K562 (cell line): Measurements from ENCODE around the gene SAMD14. TPM values are rescaled to one million over a fixed set of nuclear protein-coding genes. Genes with fewer than 3 reads are reported as not detected.

Source experiments
- ATAC-seq: fragments of 200-7000 bp; cut with Tn5 transposase; 3 replicates; pipeline ENCODE4 v1.9.1; 2020; ENCODE audit warnings: moderate library complexity
- BruUV-seq: library from RNA; stranded (reverse); fragments of 400-500 nt; replicated peaks from 2 replicates; lab custom pipeline; 2021; lab: Mats Ljungman, UMichigan
- CTCF ChIA-PET: fragments of 300-600 bp; formaldehyde crosslinking; extraction: SDS; loops from one replicate; lab custom pipeline; 2021; ENCODE audit warnings: low intra/inter-chr PET ratio; lab: Yijun Ruan, JAX
- POLR2A ChIA-PET: fragments of 300-600, 350-650 bp; sonication (Branson Sonifier 250); formaldehyde crosslinking; extraction: SDS; loops from one replicate; lab custom pipeline; 2021; ENCODE audit warnings: antibody characterized with exemption, inconsistent platforms; lab: Yijun Ruan, JAX
- DNase-seq, 4 experiments: peaks; one replicate each; pipeline versions ENCODE4 v3.0.0 to v3.0.0-alpha.2; 2011 to 2018; ENCODE audit warnings: low spot score in 3 of 4, mixed read lengths in 3 of 4; ENCODE audit errors: extremely low read depth in 1 of 4
- FAIRE-seq: peaks from 2 replicates; lab custom pipeline; 2011; peaks lifted over from hg19 to GRCh38; lab: Jason Lieb, UNC
- H2AFZ ChIP-seq: 2 replicates; pipeline ENCODE4 v1.6.0; 2011; ENCODE audit warnings: low read depth, low read length, control low read depth, inconsistent platforms
- H3K27ac ChIP-seq: fragments of 200-600 bp; 3 replicates; pipeline ENCODE4 v1.8.0; 2011; ENCODE audit warnings: low read depth, mild to moderate bottlenecking, control low read depth, inconsistent platforms, low read length, moderate library complexity, mixed read lengths; ENCODE audit errors: extremely low read depth
- H3K27me3 ChIP-seq, 2 experiments: fragments of 300-600 bp in 1 of 2; 2 replicates in 1 of 2; 3 replicates in 1 of 2; pipeline versions ENCODE4 v1.6.0 to v1.8.0; 2011; ENCODE audit warnings: inconsistent platforms in 2 of 2, low read length in 2 of 2, mild to moderate bottlenecking in 1 of 2, mixed read lengths in 1 of 2, moderate library complexity in 1 of 2; ENCODE audit not compliant: control insufficient read depth in 2 of 2, insufficient read depth in 2 of 2
- H3K36me3 ChIP-seq: fragments of 300-600 bp; 3 replicates; pipeline ENCODE4 v1.8.0; 2011; ENCODE audit warnings: mild to moderate bottlenecking, low read length, inconsistent platforms; ENCODE audit not compliant: control insufficient read depth, insufficient read depth
- H3K4me1 ChIP-seq, 2 experiments: fragments of 200-600 bp in 1 of 2; replicated peaks in 1 of 2; 2 replicates in 1 of 2; 3 replicates in 1 of 2; pipeline versions ENCODE4 v1.5.1 to v1.8.0; 2011; ENCODE audit warnings: inconsistent platforms in 2 of 2, low read length in 2 of 2, mild to moderate bottlenecking in 1 of 2, mixed read lengths in 1 of 2, moderate library complexity in 1 of 2; ENCODE audit not compliant: control insufficient read depth in 2 of 2, insufficient read depth in 2 of 2
- H3K4me2 ChIP-seq: 2 replicates; pipeline ENCODE4 v1.6.1; 2011; ENCODE audit warnings: low read length, control low read depth, inconsistent platforms, mixed read lengths; ENCODE audit not compliant: insufficient read depth
- H3K4me3 ChIP-seq: fragments of 200-600 bp; sonication (generic), shearing (Covaris generic); 2 replicates; pipeline ENCODE4 v1.5.1; 2016; ENCODE audit warnings: control low read depth, inconsistent platforms
- H3K79me2 ChIP-seq: fragments of 200-600 bp; 3 replicates; pipeline ENCODE4 v1.8.0; 2011; ENCODE audit warnings: low read length, inconsistent platforms; ENCODE audit not compliant: control insufficient read depth, insufficient read depth
- H3K9ac ChIP-seq, 2 experiments: 2 replicates each; pipeline versions ENCODE4 v1.6.0 to v1.6.1; 2011; ENCODE audit warnings: low read depth in 2 of 2, low read length in 2 of 2, control low read depth in 1 of 2, inconsistent platforms in 1 of 2, mild to moderate bottlenecking in 1 of 2, mixed read lengths in 1 of 2; ENCODE audit not compliant: insufficient read depth in 1 of 2
- H3K9me1 ChIP-seq: one replicate; pipeline ENCODE4 v1.6.0; 2011; ENCODE audit warnings: inconsistent platforms, mild to moderate bottlenecking, low read length, moderate library complexity; ENCODE audit not compliant: control insufficient read depth, insufficient read depth
- H3K9me3 ChIP-seq: replicated peaks from 2 replicates; pipeline ENCODE4 v1.5.1; 2011; ENCODE audit warnings: low read depth, low read length, inconsistent platforms; ENCODE audit not compliant: control insufficient read depth, insufficient read depth
- H4K20me1 ChIP-seq: replicated peaks from 2 replicates; pipeline ENCODE4 v1.6.1; 2011; ENCODE audit warnings: low read length, inconsistent platforms, mixed read lengths; ENCODE audit not compliant: control insufficient read depth, insufficient read depth
- C11orf30 ChIP-seq: fragments of 450-650 bp; IDR thresholded peaks from 2 replicates; pipeline ENCODE4 v1.6.1; 2016; ENCODE audit warnings: low read depth, mild to moderate bottlenecking
- CAMTA2 ChIP-seq: fragments of 250-450 bp; sonication (Bioruptor Pico); conservative IDR thresholded peaks from 2 replicates; pipeline ENCODE4 v1.5.1; 2022
- CBX5 ChIP-seq: IDR thresholded peaks from 2 replicates; pipeline ENCODE4 v1.6.1; 2014; ENCODE audit warnings: low read depth, borderline replicate concordance
- CHD2 ChIP-seq: IDR thresholded peaks from 2 replicates; pipeline ENCODE4 v1.6.1; 2011; ENCODE audit warnings: low read depth, low read length
- ETS2 ChIP-seq: IDR thresholded peaks from 2 replicates; pipeline ENCODE4 v1.6.1; 2016; ENCODE audit warnings: borderline replicate concordance, missing genetic modification characterization, mild to moderate bottlenecking, moderate library complexity, missing compliant biosample characterization; ENCODE audit not compliant: poor library complexity, severe bottlenecking
- GATAD2B ChIP-seq: fragments of 450-650 bp; IDR thresholded peaks from 2 replicates; pipeline ENCODE4 v1.6.1; 2017; ENCODE audit warnings: mild to moderate bottlenecking, borderline replicate concordance
- HNRNPLL ChIP-seq: fragments of 200-400 bp; formaldehyde crosslinking; IDR thresholded peaks from 2 replicates; pipeline ENCODE4 v1.6.1; 2017; ENCODE audit warnings: low read length, low read depth, mild to moderate bottlenecking; ENCODE audit not compliant: poor library complexity, severe bottlenecking
- MAFK ChIP-seq: IDR thresholded peaks from 2 replicates; pipeline ENCODE4 v1.6.1; 2011; ENCODE audit warnings: low read length, improper control_type of control experiment
- PHF8 ChIP-seq: fragments of 200-600 bp; sonication (generic); IDR thresholded peaks from 2 replicates; pipeline ENCODE4 v1.6.1; 2012; ENCODE audit warnings: mixed run types, mild to moderate bottlenecking, inconsistent platforms, low read length, moderate library complexity, borderline replicate concordance
- PML ChIP-seq: IDR thresholded peaks from 2 replicates; pipeline ENCODE4 v1.6.1; 2012; ENCODE audit warnings: low read length, inconsistent platforms
- POLR2H ChIP-seq: IDR thresholded peaks from 2 replicates; pipeline ENCODE4 v1.6.1; 2016; ENCODE audit warnings: missing genetic modification characterization, low read depth, mild to moderate bottlenecking, control low read depth, missing compliant biosample characterization, moderate library complexity
- RBM39 ChIP-seq: fragments of 200-400 bp; formaldehyde crosslinking; optimal IDR thresholded peaks from 2 replicates; pipeline ENCODE3; 2018; ENCODE audit warnings: low read depth, low read length
- TBL1XR1 ChIP-seq, 2 experiments: IDR thresholded peaks; 2 replicates each; pipeline ENCODE4 v1.6.1; 2012; ENCODE audit warnings: improper control_type of control experiment in 2 of 2, low read length in 2 of 2, mild to moderate bottlenecking in 1 of 2
- ZNF780A ChIP-seq: fragments of 250-450 bp; sonication (Bioruptor Pico); IDR thresholded peaks from 2 replicates; pipeline ENCODE4 v1.5.0; 2021; ENCODE audit warnings: mild to moderate bottlenecking
- WGBS: fragments of 100-300 bp; shearing (Covaris generic); methylation state at CpG from one replicate; pipeline ENCODE4 v1.1.6; 2016; ENCODE audit warnings: low coverage, mixed read lengths; ENCODE audit not compliant: insufficient coverage; ENCODE audit errors: missing lambda C conversion rate; 5-methylcytosine and 5-hydroxymethylcytosine counted together
- in situ Hi-C: fragments of 300-500 bp; cut with MboI; formaldehyde crosslinking; loops from 4 replicates; pipeline ENCODE4 v1.15.0; 2018; ENCODE audit warnings: inconsistent platforms, mixed read lengths
- intact Hi-C: fragments of 100-400 bp; cut with micrococcal nuclease; formaldehyde crosslinking; loops from 2 replicates; pipeline ENCODE4 v1.14.2; 2022
- polyA plus RNA-seq, 8 experiments: library from polyadenylated mRNA; depleted of rRNA in 4 of 8; stranded (reverse) in 5 of 8; unstranded in 3 of 8; fragments of >200 nt; fragmentation: Nextera tagmentation in 2 of 8; fragmentation: Illumina TruSeq in 1 of 8; extraction: Ambion mirVana in 2 of 8; extraction: Trizol in 1 of 8; gene quantifications; 2 replicates each; pipeline versions ENCODE4 v1.2.1 to v1.2.3, GENCODE V29; 2011 to 2014; ENCODE audit warnings: inconsistent platforms in 1 of 8, missing spikeins in 1 of 8
- total RNA-seq, 7 experiments: library from RNA; depleted of rRNA in 6 of 7; stranded (reverse); fragments of >200 nt in 6 of 7; fragmentation: Illumina TruSeq in 2 of 7; extraction: Trizol in 2 of 7; gene quantifications; 2 replicates each; pipeline versions ENCODE4 v1.2.1 to v1.2.3, GENCODE V29; 2011 to 2021; ENCODE audit warnings: low replicate concordance in 1 of 7
- TF ChIP-seq, protein P1 (sequence below): fragments of 250-450 bp; sonication (Bioruptor Pico); IDR thresholded peaks from 2 replicates; pipeline ENCODE4 v1.8.0; 2021; ENCODE audit warnings: moderate library complexity, mild to moderate bottlenecking, inconsistent platforms
- TF ChIP-seq, protein P2 (sequence below): fragments of 200-800 bp; sonication (Bioruptor generic); IDR thresholded peaks from 2 replicates; pipeline ENCODE4 v1.6.1; 2016; ENCODE audit warnings: missing genetic modification characterization, missing compliant biosample characterization

SAMD14 gene
- total and polyA plus RNA-seq, 9 of the 15 experiments (the other 6 are each of a cell fraction or from before 2014, with no cell fraction given), result 0.04 to 0.07 TPM; not detected in 7

DNA sequence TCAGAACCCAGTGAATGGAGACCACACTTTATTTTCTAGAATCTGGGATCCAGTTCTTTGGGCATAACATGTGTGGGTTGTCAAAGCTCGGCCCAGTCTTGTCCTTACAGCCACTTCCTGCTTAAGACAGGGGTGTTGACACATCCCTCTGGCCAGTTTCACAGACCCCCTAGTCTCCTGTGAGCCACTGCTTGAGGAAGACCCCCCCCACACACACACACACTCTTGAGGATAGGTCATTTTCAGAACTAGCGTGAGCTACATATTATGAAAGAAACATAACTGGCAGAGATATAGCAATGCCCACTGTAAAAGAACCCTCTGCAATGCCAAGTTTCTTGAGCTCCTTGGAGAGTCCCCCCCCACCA is 38.1 kb downstream of the SAMD14 start (continued):
- TF ChIP-seq RBM39, result no peak
- TF ChIP-seq MAFK, result no peak
- TF ChIP-seq TBL1XR1 (IDR thresholded peaks at IDR 0.05; ENCODE audit: low read length in 2 of 2), result no peak

- Histone ChIP-seq H3K4me1 (peaks cover 3 to 16% of the 10 kb centered on the region in 2 experiments; a peak in 3 of 5 replicates), H3K27ac (no peak overlapping the region), H3K27me3 (peaks cover 7 to 33% of the 10 kb centered on the region in 2 experiments; a peak in 4 of 5 replicates), H3K36me3 (no peaks in the 10 kb centered on the region), H3K79me2 (no peaks in the 10 kb centered on the region), H3K4me2 (no peak overlapping the region), H2AFZ (no peak overlapping the region), H3K9me3 (no peaks in the 10 kb centered on the region), H3K4me3 (no peak overlapping the region), H4K20me1 (peaks cover 7% of the 10 kb centered on the region; the same call in 1 of the 2 replicates), H3K9ac (no peak overlapping the region), H3K9me1 (peaks cover 3% of the 10 kb centered on the region)
- ATAC-seq (no peak), DNase-seq (no peak), FAIRE-seq (no peak)
- ChIA-PET CTCF (no interaction called here), POLR2A (interaction anchor here (0.6 to 1.4 kb wide), 5 partner anchors 10 to 642 kb away, joined by 3 to 4 read pairs (median 3); no protein-coding TSS in a partner anchor)
- intact Hi-C loops (no loop called here), in situ Hi-C loops (no loop called here)
- WGBS, result under 1% methylated on average over 14 of the region's 15 CpGs
- BruUV-seq, result no TSS peak
- TF ChIP-seq ZNF780A (CRISPR knock-in tag) (no peak), HNRNPLL (no peak), C11orf30 (no peak), CBX5 (no peak), PHF8 (no peak), ETS2 (tag) (no peak), POLR2H (no peak), GATAD2B (no peak), CHD2 (no peak), CAMTA2 (CRISPR knock-in tag) (no peak), PML (no peak)
- TF ChIP-seq, protein P1, sequence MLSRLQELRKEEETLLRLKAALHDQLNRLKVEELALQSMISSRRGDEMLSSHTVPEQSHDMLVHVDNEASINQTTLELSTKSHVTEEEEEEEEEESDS (CRISPR knock-in tag), result no peak
- TF ChIP-seq, protein P2, sequence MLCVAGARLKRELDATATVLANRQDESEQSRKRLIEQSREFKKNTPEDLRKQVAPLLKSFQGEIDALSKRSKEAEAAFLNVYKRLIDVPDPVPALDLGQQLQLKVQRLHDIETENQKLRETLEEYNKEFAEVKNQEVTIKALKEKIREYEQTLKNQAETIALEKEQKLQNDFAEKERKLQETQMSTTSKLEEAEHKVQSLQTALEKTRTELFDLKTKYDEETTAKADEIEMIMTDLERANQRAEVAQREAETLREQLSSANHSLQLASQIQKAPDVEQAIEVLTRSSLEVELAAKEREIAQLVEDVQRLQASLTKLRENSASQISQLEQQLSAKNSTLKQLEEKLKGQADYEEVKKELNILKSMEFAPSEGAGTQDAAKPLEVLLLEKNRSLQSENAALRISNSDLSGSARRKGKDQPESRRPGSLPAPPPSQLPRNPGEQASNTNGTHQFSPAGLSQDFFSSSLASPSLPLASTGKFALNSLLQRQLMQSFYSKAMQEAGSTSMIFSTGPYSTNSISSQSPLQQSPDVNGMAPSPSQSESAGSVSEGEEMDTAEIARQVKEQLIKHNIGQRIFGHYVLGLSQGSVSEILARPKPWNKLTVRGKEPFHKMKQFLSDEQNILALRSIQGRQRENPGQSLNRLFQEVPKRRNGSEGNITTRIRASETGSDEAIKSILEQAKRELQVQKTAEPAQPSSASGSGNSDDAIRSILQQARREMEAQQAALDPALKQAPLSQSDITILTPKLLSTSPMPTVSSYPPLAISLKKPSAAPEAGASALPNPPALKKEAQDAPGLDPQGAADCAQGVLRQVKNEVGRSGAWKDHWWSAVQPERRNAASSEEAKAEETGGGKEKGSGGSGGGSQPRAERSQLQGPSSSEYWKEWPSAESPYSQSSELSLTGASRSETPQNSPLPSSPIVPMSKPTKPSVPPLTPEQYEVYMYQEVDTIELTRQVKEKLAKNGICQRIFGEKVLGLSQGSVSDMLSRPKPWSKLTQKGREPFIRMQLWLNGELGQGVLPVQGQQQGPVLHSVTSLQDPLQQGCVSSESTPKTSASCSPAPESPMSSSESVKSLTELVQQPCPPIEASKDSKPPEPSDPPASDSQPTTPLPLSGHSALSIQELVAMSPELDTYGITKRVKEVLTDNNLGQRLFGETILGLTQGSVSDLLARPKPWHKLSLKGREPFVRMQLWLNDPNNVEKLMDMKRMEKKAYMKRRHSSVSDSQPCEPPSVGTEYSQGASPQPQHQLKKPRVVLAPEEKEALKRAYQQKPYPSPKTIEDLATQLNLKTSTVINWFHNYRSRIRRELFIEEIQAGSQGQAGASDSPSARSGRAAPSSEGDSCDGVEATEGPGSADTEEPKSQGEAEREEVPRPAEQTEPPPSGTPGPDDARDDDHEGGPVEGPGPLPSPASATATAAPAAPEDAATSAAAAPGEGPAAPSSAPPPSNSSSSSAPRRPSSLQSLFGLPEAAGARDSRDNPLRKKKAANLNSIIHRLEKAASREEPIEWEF (CRISPR knock-in tag), result no peak
Measured at GRCh38 chr17:50090971-50091917, 38.7 kb downstream of the SAMD14 start.
